ENCODE measurements around the gene HYI.

GRCh38 chr1:43446388-43446740 is 7.4 kb downstream of the HYI start:
- TF ChIP-seq CTCF (IDR thresholded peaks at IDR 0.05) (no peak), POLR2A (IDR thresholded peaks at IDR 0.05) (no peak)
